A549 (cell line): Measurements from ENCODE around the gene PRKCZ. TPM values are rescaled to one million over a fixed set of nuclear protein-coding genes. Genes with fewer than 3 reads are reported as not detected.

Source experiments
- ATAC-seq, 2 experiments: fragments of 200-7000 bp in 1 of 2; fragments of >200 bp in 1 of 2; cut with Nextera tagmentation in 1 of 2; cut with Tn5 transposase in 1 of 2; 3 replicates each; pipeline versions ENCODE4 v1.8.0 to v1.9.1; 2018 to 2020; ENCODE audit warnings: mild to moderate bottlenecking in 1 of 2, moderate library complexity in 1 of 2
- CTCF ChIA-PET: fragments of 300-600 bp; sonication (Branson Sonifier 250); formaldehyde crosslinking; extraction: SDS; loops from one replicate; lab custom pipeline; 2021; ENCODE audit warnings: antibody characterized with exemption, inconsistent platforms; lab: Yijun Ruan, JAX
- POLR2A ChIA-PET: fragments of 350-600 bp; formaldehyde crosslinking; extraction: SDS; loops from one replicate; lab custom pipeline; 2021; ENCODE audit warnings: antibody characterized with exemption, inconsistent platforms; lab: Yijun Ruan, JAX
- DNase-seq, 2 experiments: peaks; one replicate each; pipeline versions ENCODE4 v3.0.0 to v3.0.0-alpha.2; 2011 to 2016; ENCODE audit warnings: low read depth in 1 of 2, low spot score in 1 of 2
- FAIRE-seq: peaks from 2 replicates; lab custom pipeline; 2011; peaks lifted over from hg19 to GRCh38; lab: Jason Lieb, UNC
- H3K27ac ChIP-seq, 2 experiments: fragments of >200 bp; sonication (Bioruptor Twin); formaldehyde crosslinking; 3 replicates each; pipeline ENCODE4 v1.5.1; 2016 to 2017
- H3K4me1 ChIP-seq: fragments of >200 bp; sonication (Bioruptor Twin); formaldehyde crosslinking; 3 replicates; pipeline ENCODE4 v1.6.1; 2016
- H3K4me2 ChIP-seq: fragments of >200 bp; sonication (Bioruptor Twin); formaldehyde crosslinking; 3 replicates; pipeline ENCODE4 v1.6.1; 2016
- H3K4me3 ChIP-seq: fragments of >200 bp; sonication (Bioruptor Twin); formaldehyde crosslinking; 3 replicates; pipeline ENCODE4 v1.5.1; 2016
- H3K9me3 ChIP-seq: fragments of >200 bp; sonication (Bioruptor Twin); formaldehyde crosslinking; 3 replicates; pipeline ENCODE4 v1.6.1; 2016
- CHD2 ChIP-seq: fragments of 150-350 bp; IDR thresholded peaks from 2 replicates; pipeline ENCODE4 v1.6.1; 2014; ENCODE audit warnings: low read length; ENCODE audit not compliant: partially characterized antibody
- CHD4 ChIP-seq: fragments of 200-600 bp; sonication (generic); IDR thresholded peaks from 2 replicates; pipeline ENCODE4 v1.6.1; 2016; ENCODE audit warnings: antibody characterized with exemption, mild to moderate bottlenecking, borderline replicate concordance
- EP300 ChIP-seq, 2 experiments: fragments of >200 bp; sonication (Bioruptor Twin); formaldehyde crosslinking; IDR thresholded peaks; 2 replicates in 1 of 2; 3 replicates in 1 of 2; pipeline ENCODE4 v1.6.1; 2016 to 2017
- FOXS1 ChIP-seq: fragments of 250-450 bp; sonication (Bioruptor Pico); IDR thresholded peaks from 2 replicates; pipeline ENCODE4 v1.5.0; 2020; ENCODE audit warnings: mild to moderate bottlenecking, moderate library complexity
- HDAC2 ChIP-seq: fragments of 200-600 bp; sonication (generic); IDR thresholded peaks from 2 replicates; pipeline ENCODE4 v1.6.1; 2016
- HEYL ChIP-seq: fragments of 250-450 bp; sonication (Bioruptor Pico); IDR thresholded peaks from 2 replicates; pipeline ENCODE4 v1.8.0; 2021; ENCODE audit warnings: mild to moderate bottlenecking, moderate library complexity
- KDM1A ChIP-seq: fragments of 200-600 bp; sonication (generic); IDR thresholded peaks from 2 replicates; pipeline ENCODE4 v1.6.1; 2016; ENCODE audit warnings: low read depth, mild to moderate bottlenecking
- KDM5A ChIP-seq: fragments of 200-600 bp; sonication (generic); IDR thresholded peaks from 2 replicates; pipeline ENCODE4 v1.6.1; 2016; ENCODE audit warnings: antibody characterized with exemption, mild to moderate bottlenecking
- MAFK ChIP-seq: fragments of 450-650 bp; IDR thresholded peaks from 2 replicates; pipeline ENCODE4 v1.6.1; 2014; ENCODE audit not compliant: partially characterized antibody
- NPAS2 ChIP-seq: fragments of 250-450 bp; sonication (Bioruptor Pico); IDR thresholded peaks from 2 replicates; pipeline ENCODE4 v1.8.0; 2022; ENCODE audit warnings: mild to moderate bottlenecking, moderate library complexity, borderline replicate concordance
- NR3C1 ChIP-seq: fragments of >200 bp; sonication (Bioruptor Twin); formaldehyde crosslinking; IDR thresholded peaks from 3 replicates; pipeline ENCODE4 v1.6.1; 2017
- POLR2A ChIP-seq: IDR thresholded peaks from 2 replicates; pipeline ENCODE4 v1.6.1; 2012; ENCODE audit warnings: mild to moderate bottlenecking, low read length
- RAD21 ChIP-seq, 2 experiments: fragments of >200 bp in 1 of 2; sonication (Bioruptor Twin) in 1 of 2; formaldehyde crosslinking in 1 of 2; IDR thresholded peaks in 1 of 2; conservative IDR thresholded peaks in 1 of 2; 2 replicates in 1 of 2; 3 replicates in 1 of 2; pipeline ENCODE4 v1.6.1; 2012 to 2018; ENCODE audit warnings: inconsistent platforms in 1 of 2
- RCOR1 ChIP-seq: fragments of 150-350 bp; IDR thresholded peaks from 2 replicates; pipeline ENCODE4 v1.6.1; 2014; ENCODE audit warnings: antibody characterized with exemption, low read length, low read depth
- RFX5 ChIP-seq: fragments of 450-650 bp; IDR thresholded peaks from 2 replicates; pipeline ENCODE4 v1.7.1; 2014; ENCODE audit warnings: antibody characterized with exemption, mild to moderate bottlenecking, moderate library complexity
- RNF2 ChIP-seq: fragments of 200-600 bp; sonication (generic); IDR thresholded peaks from 2 replicates; pipeline ENCODE4 v1.6.1; 2016; ENCODE audit warnings: low read depth, mild to moderate bottlenecking, antibody characterized with exemption, moderate library complexity, borderline replicate concordance
- SMC3 ChIP-seq: fragments of >200 bp; sonication (Bioruptor Twin); formaldehyde crosslinking; IDR thresholded peaks from 3 replicates; pipeline ENCODE4 v1.6.1; 2018; ENCODE audit warnings: inconsistent platforms
- SREBF2 ChIP-seq: fragments of 450-650 bp; IDR thresholded peaks from 2 replicates; pipeline ENCODE4 v1.6.1; 2014; ENCODE audit warnings: mild to moderate bottlenecking, moderate library complexity
- TFCP2L1 ChIP-seq: fragments of 250-450 bp; sonication (Bioruptor Pico); IDR thresholded peaks from 2 replicates; pipeline ENCODE4 v1.5.0; 2021; ENCODE audit warnings: mild to moderate bottlenecking
- ZFP36 ChIP-seq: fragments of 450-650 bp; IDR thresholded peaks from 2 replicates; pipeline ENCODE4 v1.6.1; 2014; ENCODE audit warnings: borderline replicate concordance; ENCODE audit not compliant: partially characterized antibody
- ZNF302 ChIP-seq: fragments of 250-450 bp; sonication (Bioruptor Pico); IDR thresholded peaks from 2 replicates; pipeline ENCODE4 v1.9.0; 2021; ENCODE audit warnings: inconsistent platforms, mild to moderate bottlenecking, moderate library complexity
- WGBS: methylation state at CpG from one replicate; pipeline ENCODE4 v1.1.6; 2017; ENCODE audit errors: missing lambda C conversion rate; 5-methylcytosine and 5-hydroxymethylcytosine counted together
- polyA plus RNA-seq, 4 experiments: library from polyadenylated mRNA; depleted of rRNA in 3 of 4; stranded (reverse); fragments of >200 nt; fragmentation: RNase III in 1 of 4; extraction: RNeasy Plus Mini Kit Qiagen cat#74134 plus additional on column Dnase treatment in 1 of 4; gene quantifications; 2 replicates in 3 of 4; 3 replicates in 1 of 4; pipeline ENCODE4 v1.2.3, GENCODE V29; 2011 to 2017
- TF ChIP-seq, protein P1 (sequence below): fragments of >200 bp; sonication (Bioruptor Twin); formaldehyde crosslinking; IDR thresholded peaks from 3 replicates; pipeline ENCODE4 v1.5.1; 2016
- TF ChIP-seq, protein P2 (sequence below): fragments of 250-450 bp; sonication (Bioruptor Pico); IDR thresholded peaks from 2 replicates; pipeline ENCODE4 v1.5.0; 2021; ENCODE audit warnings: mild to moderate bottlenecking, moderate library complexity, borderline replicate concordance
- TF ChIP-seq, protein P3 (sequence below): fragments of >200 bp; sonication (Bioruptor Twin); formaldehyde crosslinking; IDR thresholded peaks from 2 replicates; pipeline ENCODE4 v1.6.1; 2016

PRKCZ gene
- polyA plus RNA-seq, 2 of the 4 experiments (the other 2 are of a cell fraction) = 9.5 to 9.8 TPM

- Histone ChIP-seq H3K4me2 (no peak overlapping the region), H3K27ac (no peak overlapping the region), H3K4me1 (0 out of 3 replicates have a peak, but pooled peaks cover 2% of the 10 kb centered on the region), H3K4me3 (no peak overlapping the region), H3K9me3 (no peaks in the 10 kb centered on the region)
- DNase-seq = peak; percentile 52 to 64
- TF ChIP-seq ZNF302 (CRISPR knock-in tag) = no peak
- TF ChIP-seq CHD2 = no peak
- TF ChIP-seq RAD21 (conservative IDR thresholded peaks at IDR 0.05 in 1 of 2, IDR thresholded peaks at IDR 0.05 in 1 of 2) = peak; percentile 61 to 70
- TF ChIP-seq, protein P1, sequence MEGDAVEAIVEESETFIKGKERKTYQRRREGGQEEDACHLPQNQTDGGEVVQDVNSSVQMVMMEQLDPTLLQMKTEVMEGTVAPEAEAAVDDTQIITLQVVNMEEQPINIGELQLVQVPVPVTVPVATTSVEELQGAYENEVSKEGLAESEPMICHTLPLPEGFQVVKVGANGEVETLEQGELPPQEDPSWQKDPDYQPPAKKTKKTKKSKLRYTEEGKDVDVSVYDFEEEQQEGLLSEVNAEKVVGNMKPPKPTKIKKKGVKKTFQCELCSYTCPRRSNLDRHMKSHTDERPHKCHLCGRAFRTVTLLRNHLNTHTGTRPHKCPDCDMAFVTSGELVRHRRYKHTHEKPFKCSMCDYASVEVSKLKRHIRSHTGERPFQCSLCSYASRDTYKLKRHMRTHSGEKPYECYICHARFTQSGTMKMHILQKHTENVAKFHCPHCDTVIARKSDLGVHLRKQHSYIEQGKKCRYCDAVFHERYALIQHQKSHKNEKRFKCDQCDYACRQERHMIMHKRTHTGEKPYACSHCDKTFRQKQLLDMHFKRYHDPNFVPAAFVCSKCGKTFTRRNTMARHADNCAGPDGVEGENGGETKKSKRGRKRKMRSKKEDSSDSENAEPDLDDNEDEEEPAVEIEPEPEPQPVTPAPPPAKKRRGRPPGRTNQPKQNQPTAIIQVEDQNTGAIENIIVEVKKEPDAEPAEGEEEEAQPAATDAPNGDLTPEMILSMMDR = peak; percentile 61
- no peak for TF ChIP-seq NPAS2 (CRISPR knock-in tag)
- TF ChIP-seq SMC3 = peak; percentile 49
- no peak for TF ChIP-seq SREBF2
- TF ChIP-seq HEYL = no peak
- no peak for TF ChIP-seq HDAC2
- no peak for TF ChIP-seq RCOR1
- 44% methylated on average over 12 of the region's 20 CpGs for WGBS
- CTCF ChIA-PET = interaction anchor here (0.6 to 9.5 kb wide), 29 partner anchors 8 to 1592 kb away, joined by 3 to 127 read pairs (median 5); no protein-coding TSS in a partner anchor
- peak; percentile 60 to 73 for ATAC-seq
- POLR2A ChIA-PET = no interaction called here
- no peak for FAIRE-seq
These were observed 3.9 kb upstream of the PRKCZ start for GRCh38 chr1:2046174-2046917.

DNA sequence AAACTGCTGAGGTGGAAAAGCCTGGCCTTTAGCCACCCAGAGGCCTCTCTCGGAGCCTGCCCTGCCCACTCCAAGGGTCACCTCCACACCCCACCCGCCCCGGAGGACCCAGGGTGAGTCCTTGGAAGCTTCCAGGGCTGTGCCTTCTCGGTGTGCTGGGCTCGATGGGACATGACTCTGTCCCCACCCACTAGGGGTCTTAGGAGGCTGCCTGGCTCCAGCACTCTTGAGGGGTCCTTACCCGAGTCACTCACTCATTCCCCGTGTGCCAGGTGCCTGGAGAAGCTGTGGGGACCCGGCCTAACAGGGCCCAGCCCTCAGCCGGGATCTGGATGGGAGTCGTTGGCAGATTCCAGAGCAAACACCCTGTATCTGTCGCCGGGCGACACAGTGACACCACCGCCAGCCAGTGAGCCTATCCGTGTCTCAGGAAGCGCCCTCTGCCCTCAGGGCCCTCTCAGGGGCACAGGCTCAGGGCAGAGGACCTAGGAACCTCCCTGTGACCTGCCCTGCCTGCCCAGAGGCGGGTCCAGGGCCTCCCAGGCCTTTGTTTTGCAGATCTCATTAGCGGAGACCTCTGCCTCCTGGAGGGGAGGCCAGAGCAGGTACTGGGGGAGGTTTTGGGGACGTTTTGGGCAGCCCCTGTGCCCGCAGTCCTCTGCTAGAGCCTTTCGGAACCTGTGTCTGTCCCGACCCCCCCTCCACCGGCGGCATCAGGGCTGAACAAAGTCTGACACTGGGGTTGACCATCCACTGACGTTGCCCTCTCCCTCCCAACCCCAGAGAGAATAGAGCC lies 3.1 kb upstream of the PRKCZ start:
- no peak overlapping the region for H3K4me2 ChIP-seq
- ATAC-seq (no peak), FAIRE-seq (no peak), DNase-seq (no peak)
- H3K4me3 ChIP-seq = no peak overlapping the region
- POLR2A ChIA-PET = no interaction called here
- H3K4me1 ChIP-seq = 0 out of 3 replicates have a peak, but pooled peaks cover 2% of the 10 kb centered on the region
- no peak for TF ChIP-seq KDM5A
- TF ChIP-seq EP300 (IDR thresholded peaks at IDR 0.05) = no peak
- TF ChIP-seq CHD2 = no peak
- TF ChIP-seq TFCP2L1 = no peak
- TF ChIP-seq, protein P2, sequence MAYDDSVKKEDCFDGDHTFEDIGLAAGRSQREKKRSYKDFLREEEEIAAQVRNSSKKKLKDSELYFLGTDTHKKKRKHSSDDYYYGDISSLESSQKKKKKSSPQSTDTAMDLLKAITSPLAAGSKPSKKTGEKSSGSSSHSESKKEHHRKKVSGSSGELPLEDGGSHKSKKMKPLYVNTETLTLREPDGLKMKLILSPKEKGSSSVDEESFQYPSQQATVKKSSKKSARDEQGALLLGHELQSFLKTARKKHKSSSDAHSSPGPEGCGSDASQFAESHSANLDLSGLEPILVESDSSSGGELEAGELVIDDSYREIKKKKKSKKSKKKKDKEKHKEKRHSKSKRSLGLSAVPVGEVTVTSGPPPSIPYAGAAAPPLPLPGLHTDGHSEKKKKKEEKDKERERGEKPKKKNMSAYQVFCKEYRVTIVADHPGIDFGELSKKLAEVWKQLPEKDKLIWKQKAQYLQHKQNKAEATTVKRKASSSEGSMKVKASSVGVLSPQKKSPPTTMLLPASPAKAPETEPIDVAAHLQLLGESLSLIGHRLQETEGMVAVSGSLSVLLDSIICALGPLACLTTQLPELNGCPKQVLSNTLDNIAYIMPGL (CRISPR knock-in tag) = no peak
- no peak for TF ChIP-seq RNF2
- TF ChIP-seq MAFK = no peak
- TF ChIP-seq ZFP36 = no peak
- TF ChIP-seq, protein P3, sequence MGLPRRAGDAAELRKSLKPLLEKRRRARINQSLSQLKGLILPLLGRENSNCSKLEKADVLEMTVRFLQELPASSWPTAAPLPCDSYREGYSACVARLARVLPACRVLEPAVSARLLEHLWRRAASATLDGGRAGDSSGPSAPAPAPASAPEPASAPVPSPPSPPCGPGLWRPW = no peak
- no peak for TF ChIP-seq FOXS1 (CRISPR knock-in tag)
- no peak for TF ChIP-seq HDAC2
- no peak for TF ChIP-seq KDM1A
- no peak for TF ChIP-seq RFX5
- no peak for TF ChIP-seq CHD4
- no peak for TF ChIP-seq NR3C1
- TF ChIP-seq POLR2A = no peak
- WGBS = 56% methylated on average over 13 of the region's 25 CpGs
- CTCF ChIA-PET = interaction anchor here (0.6 to 9.5 kb wide), 20 partner anchors 9 to 1591 kb away, joined by 3 to 127 read pairs (median 5); no protein-coding TSS in a partner anchor
- H3K9me3 ChIP-seq = no peaks in the 10 kb centered on the region
- H3K27ac ChIP-seq = no peak overlapping the region
